Keratinocyte (primary cell): ENCODE results near the gene ANKDD1B. TPM values are rescaled to one million over a fixed set of nuclear protein-coding genes. Genes with fewer than 3 reads are reported as not detected.

Experiments
- DNase-seq: peaks from one replicate; pipeline ENCODE4 v3.0.0-alpha.2; 2011; ENCODE audit warnings: low read depth, missing footprints, low spot score
- FAIRE-seq: peaks from 2 replicates; lab custom pipeline; 2011; peaks lifted over from hg19 to GRCh38; lab: Jason Lieb, UNC
- H2AFZ ChIP-seq: 2 replicates; pipeline ENCODE4 v1.6.0; 2012; ENCODE audit warnings: low read length, control low read depth, inconsistent platforms; ENCODE audit not compliant: control insufficient read depth
- H3K27ac ChIP-seq: 2 replicates; pipeline ENCODE4 v1.5.1; 2011; ENCODE audit warnings: low read length; ENCODE audit not compliant: control insufficient read depth, insufficient read depth
- H3K27me3 ChIP-seq: 3 replicates; pipeline ENCODE4 v1.6.0; 2011; ENCODE audit warnings: low read length; ENCODE audit not compliant: control insufficient read depth, insufficient read depth; ENCODE audit errors: extremely low read depth
- H3K36me3 ChIP-seq, 2 experiments: 2 replicates in 1 of 2; 3 replicates in 1 of 2; pipeline ENCODE4 v1.5.1; 2011; ENCODE audit warnings: low read length in 2 of 2, mild to moderate bottlenecking in 1 of 2; ENCODE audit not compliant: control insufficient read depth in 2 of 2, insufficient read depth in 2 of 2; ENCODE audit errors: extremely low read depth in 1 of 2
- H3K4me1 ChIP-seq: 3 replicates; pipeline ENCODE4 v1.5.1; 2011; ENCODE audit warnings: low read length; ENCODE audit not compliant: control insufficient read depth, insufficient read depth; ENCODE audit errors: extremely low read depth
- H3K4me2 ChIP-seq: 3 replicates; pipeline ENCODE4 v1.6.0; 2011; ENCODE audit warnings: low read depth, low read length; ENCODE audit not compliant: control insufficient read depth, insufficient read depth; ENCODE audit errors: extremely low read depth
- H3K4me3 ChIP-seq, 3 experiments: fragments of 200-600 bp in 1 of 3; sonication (generic) in 1 of 3; 2 replicates in 2 of 3; 3 replicates in 1 of 3; pipeline ENCODE4 v1.5.1; 2011 to 2016; ENCODE audit warnings: low read length in 3 of 3, mild to moderate bottlenecking in 3 of 3, control low read depth in 2 of 3, inconsistent platforms in 1 of 3, low read depth in 1 of 3, mixed read lengths in 1 of 3, mixed run types in 1 of 3, moderate library complexity in 1 of 3; ENCODE audit not compliant: control insufficient read depth in 2 of 3, insufficient read depth in 2 of 3; ENCODE audit errors: extremely low read depth in 1 of 3
- H3K79me2 ChIP-seq: 2 replicates; pipeline ENCODE4 v1.6.0; 2012; ENCODE audit warnings: low read length; ENCODE audit not compliant: control insufficient read depth, insufficient read depth
- H3K9ac ChIP-seq: 3 replicates; pipeline ENCODE4 v1.6.0; 2011; ENCODE audit warnings: low read length; ENCODE audit not compliant: control insufficient read depth, insufficient read depth; ENCODE audit errors: extremely low read depth
- H3K9me1 ChIP-seq: 3 replicates; pipeline ENCODE4 v1.6.0; 2011; ENCODE audit warnings: low read length; ENCODE audit not compliant: control insufficient read depth, insufficient read depth; ENCODE audit errors: extremely low read depth
- H3K9me3 ChIP-seq: 2 replicates; pipeline ENCODE4 v1.5.1; 2012; ENCODE audit warnings: low read depth, low read length; ENCODE audit not compliant: control insufficient read depth
- H4K20me1 ChIP-seq: 3 replicates; pipeline ENCODE4 v1.6.0; 2011; ENCODE audit warnings: low read length; ENCODE audit not compliant: control insufficient read depth, insufficient read depth; ENCODE audit errors: extremely low read depth
- EZH2 ChIP-seq: IDR thresholded peaks from one replicate; pipeline ENCODE4 v1.6.1; 2012; ENCODE audit warnings: inconsistent platforms, mild to moderate bottlenecking, low read length, moderate library complexity
- dilution Hi-C: fragments of 300-500 bp; cut with MboI; formaldehyde crosslinking; loops from one replicate; pipeline ENCODE4 v1.7.0; 2020; ENCODE audit warnings: low sequenced_read_pairs; ENCODE audit not compliant: extremely low pct_ligation_motif_present
- polyA plus RNA-seq, 5 experiments: library from polyadenylated mRNA; depleted of rRNA in 3 of 5; stranded (reverse) in 3 of 5; stranded (forward) in 1 of 5; unstranded in 1 of 5; fragments of >200 nt; gene quantifications; 1 replicate in 1 of 5; 2 replicates in 3 of 5; 3 replicates in 1 of 5; pipeline versions ENCODE4 v1.2.1 to v1.2.3, GENCODE V29; 2011 to 2012; ENCODE audit warnings: missing spikeins in 2 of 5, low read depth in 1 of 5, low replicate concordance in 1 of 5
- TF ChIP-seq, protein P1 (sequence below), 3 experiments: IDR thresholded peaks in 1 of 3; conservative IDR thresholded peaks in 1 of 3; optimal IDR thresholded peaks in 1 of 3; 2 replicates in 2 of 3; 3 replicates in 1 of 3; pipeline versions ENCODE3 to v1.5.1; 2011; ENCODE audit warnings: low read length in 3 of 3, mild to moderate bottlenecking in 3 of 3, moderate library complexity in 2 of 3, control low read depth in 1 of 3, inconsistent platforms in 1 of 3; ENCODE audit not compliant: insufficient read depth in 2 of 3; ENCODE audit errors: extremely low read depth in 1 of 3

Gene ANKDD1B
- polyA plus RNA-seq, 1 donor (not counting 4 experiments of a cell fraction or from before 2014, with no cell fraction given), result 1.1 TPM

DNA sequence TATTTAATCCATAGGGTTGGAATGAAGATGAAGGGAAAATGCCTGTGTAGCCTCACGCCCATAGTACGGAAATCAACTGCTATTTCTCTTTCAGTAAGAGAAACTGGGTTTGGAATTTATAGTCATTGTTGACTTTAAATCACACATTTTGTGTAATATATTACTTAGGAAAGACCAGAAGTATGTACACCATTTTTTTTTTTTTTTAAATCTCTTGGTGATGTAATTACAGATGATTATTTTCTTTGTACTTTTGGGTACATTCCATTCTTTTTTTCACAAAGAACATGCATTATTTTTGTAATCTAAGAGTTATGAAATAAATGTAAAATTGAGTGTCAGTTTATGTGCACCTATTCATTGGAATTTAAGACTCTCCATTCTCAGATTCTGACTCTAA, 60.3 kb downstream of the ANKDD1B start:
- H3K4me2 ChIP-seq, result no peak overlapping the region
- H3K27me3 ChIP-seq, result no peaks in the 10 kb centered on the region
- dilution Hi-C loops, result no loop called here
- TF ChIP-seq, protein P1, sequence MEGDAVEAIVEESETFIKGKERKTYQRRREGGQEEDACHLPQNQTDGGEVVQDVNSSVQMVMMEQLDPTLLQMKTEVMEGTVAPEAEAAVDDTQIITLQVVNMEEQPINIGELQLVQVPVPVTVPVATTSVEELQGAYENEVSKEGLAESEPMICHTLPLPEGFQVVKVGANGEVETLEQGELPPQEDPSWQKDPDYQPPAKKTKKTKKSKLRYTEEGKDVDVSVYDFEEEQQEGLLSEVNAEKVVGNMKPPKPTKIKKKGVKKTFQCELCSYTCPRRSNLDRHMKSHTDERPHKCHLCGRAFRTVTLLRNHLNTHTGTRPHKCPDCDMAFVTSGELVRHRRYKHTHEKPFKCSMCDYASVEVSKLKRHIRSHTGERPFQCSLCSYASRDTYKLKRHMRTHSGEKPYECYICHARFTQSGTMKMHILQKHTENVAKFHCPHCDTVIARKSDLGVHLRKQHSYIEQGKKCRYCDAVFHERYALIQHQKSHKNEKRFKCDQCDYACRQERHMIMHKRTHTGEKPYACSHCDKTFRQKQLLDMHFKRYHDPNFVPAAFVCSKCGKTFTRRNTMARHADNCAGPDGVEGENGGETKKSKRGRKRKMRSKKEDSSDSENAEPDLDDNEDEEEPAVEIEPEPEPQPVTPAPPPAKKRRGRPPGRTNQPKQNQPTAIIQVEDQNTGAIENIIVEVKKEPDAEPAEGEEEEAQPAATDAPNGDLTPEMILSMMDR (optimal IDR thresholded peaks at IDR 0.05 in 1 of 3, IDR thresholded peaks at IDR 0.05 in 1 of 3, conservative IDR thresholded peaks at IDR 0.05 in 1 of 3; ENCODE audit: extremely low read depth in 1 of 3, insufficient read depth in 2 of 3, low read length in 3 of 3), result no peak
- no peak for TF ChIP-seq EZH2
- FAIRE-seq (no peak), DNase-seq (no peak)
- H3K4me1 ChIP-seq, result peaks cover 5% of the 10 kb centered on the region
- H3K79me2 ChIP-seq, result no peaks in the 10 kb centered on the region
- H3K9me3 ChIP-seq, result no peaks in the 10 kb centered on the region
- H3K27ac ChIP-seq, result no peak overlapping the region
- H4K20me1 ChIP-seq, result no peaks in the 10 kb centered on the region
- no peaks in the 10 kb centered on the region for H3K9me1 ChIP-seq
- no peak overlapping the region for H2AFZ ChIP-seq
- no peak overlapping the region for H3K9ac ChIP-seq
- H3K4me3 ChIP-seq, result no peak overlapping the region
- H3K36me3 ChIP-seq, result peaks cover 2 to 9% of the 10 kb centered on the region in 2 experiments

DNA sequence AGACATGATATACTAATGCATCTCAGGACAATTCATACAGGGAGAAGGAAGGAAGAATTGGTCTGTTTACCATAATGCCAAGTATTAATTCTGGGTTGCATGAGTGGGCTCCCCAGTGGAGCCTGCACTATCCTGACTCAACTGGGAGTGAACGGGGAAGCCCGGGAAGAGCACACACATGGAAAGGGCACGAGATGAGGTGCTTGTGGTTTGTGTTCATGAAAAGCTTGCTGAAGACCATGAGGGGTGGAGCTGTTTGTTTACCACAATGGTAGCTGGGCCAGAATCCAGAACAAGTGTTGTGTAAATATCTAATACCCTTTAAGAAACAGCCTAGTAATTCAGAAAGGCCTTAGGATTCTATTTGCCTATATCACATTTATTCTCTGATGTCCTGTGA, 61.4 kb downstream of the ANKDD1B start:
- no peak overlapping the region for H2AFZ ChIP-seq
- H3K79me2 ChIP-seq, result no peaks in the 10 kb centered on the region
- no peaks in the 10 kb centered on the region for H3K9me3 ChIP-seq
- peaks cover 2 to 9% of the 10 kb centered on the region in 2 experiments for H3K36me3 ChIP-seq
- H3K9me1 ChIP-seq, result no peaks in the 10 kb centered on the region
- DNase-seq (no peak), FAIRE-seq (no peak)
- no peaks in the 10 kb centered on the region for H3K27me3 ChIP-seq
- no peak overlapping the region for H3K4me3 ChIP-seq
- H3K9ac ChIP-seq, result no peak overlapping the region
- H3K4me2 ChIP-seq, result no peak overlapping the region
- H3K4me1 ChIP-seq, result peaks cover 5% of the 10 kb centered on the region
- no peak overlapping the region for H3K27ac ChIP-seq
- no peaks in the 10 kb centered on the region for H4K20me1 ChIP-seq
- dilution Hi-C loops, result no loop called here
- TF ChIP-seq, protein P1 (optimal IDR thresholded peaks at IDR 0.05 in 1 of 3, IDR thresholded peaks at IDR 0.05 in 1 of 3, conservative IDR thresholded peaks at IDR 0.05 in 1 of 3; ENCODE audit: extremely low read depth in 1 of 3, insufficient read depth in 2 of 3, low read length in 3 of 3), result no peak
- no peak for TF ChIP-seq EZH2
